ENCODE data around the gene BCAT1. TPM values are rescaled to one million over a fixed set of nuclear protein-coding genes. Genes with fewer than 3 reads are reported as not detected.
"Not testable (repeated sequence)": the region's sequence is repeated elsewhere in the genome, so short reads cannot be mapped to it uniquely, and the experiment has no call there.

BCAT1 gene
- polyA plus RNA-seq, 4 donors, result 45.8 to 60.8 (median 55.3) TPM

- no peak for DNase-seq (ENCODE audit: low read depth in 4 of 4, low spot score in 3 of 4)
Measured at GRCh38 chr12:24822121-24822899, 126.6 kb downstream of the BCAT1 start.

- no peak for DNase-seq (ENCODE audit: low read depth in 4 of 4, low spot score in 3 of 4)
Measured at GRCh38 chr12:24821691-24822090, 127.2 kb downstream of the BCAT1 start.

DNA sequence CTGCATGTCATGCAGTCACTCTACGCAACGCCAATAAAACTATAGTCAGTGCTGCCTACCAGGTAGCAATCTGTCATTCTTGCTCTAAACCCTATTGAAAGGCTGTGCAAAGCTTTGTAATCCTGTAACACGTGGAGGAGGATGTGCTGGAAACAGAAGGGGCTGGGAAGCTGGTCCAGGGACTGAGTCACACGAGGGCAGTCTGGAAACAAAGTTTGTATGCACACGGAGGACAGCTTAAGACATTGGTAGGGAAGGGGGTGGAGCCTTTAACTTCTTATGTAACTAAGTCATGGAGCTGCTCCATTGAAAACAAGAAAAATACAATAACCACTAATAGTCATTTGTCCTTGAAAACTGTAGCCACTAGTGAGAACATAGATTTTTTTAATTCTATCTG is 128.0 kb downstream of the BCAT1 start:
- DNase-seq (ENCODE audit: low read depth in 4 of 4, low spot score in 3 of 4), result no peak

GRCh38 chr12:24818351-24818750 is 130.6 kb downstream of the BCAT1 start:
- DNase-seq (ENCODE audit: low read depth in 4 of 4, low spot score in 3 of 4), result no peak

DNA sequence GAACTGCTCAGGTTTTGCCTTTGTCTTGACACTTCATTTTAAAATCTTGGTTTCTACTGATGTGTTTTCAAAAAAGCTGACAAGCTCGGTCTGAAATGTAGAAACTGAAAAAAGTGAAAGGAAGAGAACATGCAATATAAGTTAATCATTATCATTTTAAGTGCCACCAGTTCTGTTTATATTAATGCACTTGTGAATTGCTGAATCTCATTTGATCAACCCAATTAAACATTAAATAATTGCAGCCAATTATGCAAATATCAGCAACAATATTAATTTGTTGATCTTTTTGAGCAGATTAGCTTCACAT is 133.8 kb downstream of the BCAT1 start:
- no peak for DNase-seq (ENCODE audit: low read depth in 4 of 4, low spot score in 3 of 4)

DNA sequence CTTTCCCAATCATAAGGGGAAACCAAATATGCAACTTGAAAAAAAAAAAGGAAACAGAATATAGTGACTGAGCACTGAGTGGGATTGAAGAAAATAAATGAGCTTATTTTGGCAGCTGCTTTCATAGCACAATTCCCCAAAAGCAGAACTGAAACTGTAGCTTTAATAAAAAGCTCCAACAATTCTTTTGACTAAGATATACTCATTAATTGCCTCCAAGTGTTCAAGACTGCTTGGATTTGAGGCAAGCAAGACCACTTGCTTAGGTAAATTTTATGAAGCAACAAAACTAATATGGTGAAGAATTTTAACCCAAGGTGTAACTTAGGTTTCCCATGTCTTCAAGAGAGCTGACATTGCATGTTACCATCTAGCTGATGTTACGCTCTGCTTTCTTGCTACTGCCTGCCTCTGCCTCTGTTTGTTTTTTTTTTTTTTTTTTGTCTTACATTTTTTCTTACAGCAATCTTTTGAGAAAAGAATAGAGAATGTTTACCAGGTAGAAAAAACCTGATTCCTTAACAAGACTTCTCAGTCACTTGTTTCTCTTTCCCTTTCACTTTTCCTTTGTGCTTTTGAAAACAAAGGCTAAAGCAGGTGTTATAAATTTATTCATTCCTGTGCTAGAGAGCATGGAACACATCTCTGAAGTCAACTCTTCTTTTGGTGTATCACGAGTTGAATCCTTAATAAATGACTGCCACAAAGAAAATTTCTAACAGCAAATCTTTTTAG is 134.4 kb downstream of the BCAT1 start:
- DNase-seq (ENCODE audit: low read depth in 4 of 4, low spot score in 3 of 4), result no peak

GRCh38 chr12:24810378-24810777 is 138.5 kb downstream of the BCAT1 start:
- no peak for DNase-seq (ENCODE audit: low read depth in 4 of 4, low spot score in 3 of 4)

DNA sequence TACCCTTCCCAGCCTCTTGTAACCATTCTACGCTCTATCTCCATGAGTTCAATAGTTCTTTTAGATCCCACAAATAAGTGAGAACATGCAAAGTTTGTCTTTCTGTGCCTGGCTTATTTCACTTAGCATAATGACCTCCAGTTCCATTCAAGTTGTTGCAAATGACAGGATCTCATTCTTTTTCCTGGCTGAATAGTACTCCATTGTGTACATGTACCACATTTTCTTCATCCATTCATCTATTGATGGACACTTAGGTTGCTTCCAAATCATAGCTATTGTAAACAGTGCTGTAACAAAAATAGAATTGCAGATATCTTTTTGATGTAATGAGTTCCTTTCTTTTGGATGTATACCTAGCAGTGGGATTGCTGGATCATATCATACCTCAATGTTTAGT is 139.6 kb downstream of the BCAT1 start:
- DNase-seq (ENCODE audit: low read depth in 4 of 4, low spot score in 3 of 4), result not testable (repeated sequence)

DNA sequence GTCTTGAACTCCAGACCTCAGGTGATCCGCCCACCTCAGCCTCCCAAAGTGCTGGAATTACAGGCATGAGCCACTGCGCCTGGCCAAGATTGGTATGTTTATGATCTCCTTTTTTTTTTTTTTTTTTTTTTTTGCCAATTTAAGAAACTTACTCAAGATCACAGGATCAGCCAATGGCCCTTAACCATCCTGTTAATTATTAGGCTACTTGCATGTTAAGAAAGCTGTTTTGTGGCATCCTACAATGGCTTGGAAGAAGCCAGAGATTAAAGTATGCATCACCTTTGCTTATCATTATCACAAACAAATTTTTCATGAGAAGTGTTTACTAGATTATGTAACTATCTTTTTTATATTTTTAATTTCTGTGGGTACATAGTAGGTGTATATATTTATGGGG is 140.2 kb downstream of the BCAT1 start:
- no peak for DNase-seq (ENCODE audit: low read depth in 4 of 4, low spot score in 3 of 4)

GRCh38 chr12:24806386-24806785 is 142.5 kb downstream of the BCAT1 start:
- no peak for DNase-seq (ENCODE audit: low read depth in 4 of 4, low spot score in 3 of 4)

- no peak for DNase-seq (ENCODE audit: low read depth in 4 of 4, low spot score in 3 of 4)
Measured at GRCh38 chr12:24803430-24804245, 145.3 kb downstream of the BCAT1 start.

- DNase-seq (ENCODE audit: low read depth in 4 of 4, low spot score in 3 of 4), result no peak
Measured at GRCh38 chr12:24798335-24798734, 150.6 kb downstream of the BCAT1 start.

- no peak for DNase-seq (ENCODE audit: low read depth in 4 of 4, low spot score in 3 of 4)
Measured at GRCh38 chr12:24797901-24798300, 151.0 kb downstream of the BCAT1 start.

GRCh38 chr12:24796876-24797275 is 152.0 kb downstream of the BCAT1 start:
- no peak for DNase-seq (ENCODE audit: low read depth in 4 of 4, low spot score in 3 of 4)

DNA sequence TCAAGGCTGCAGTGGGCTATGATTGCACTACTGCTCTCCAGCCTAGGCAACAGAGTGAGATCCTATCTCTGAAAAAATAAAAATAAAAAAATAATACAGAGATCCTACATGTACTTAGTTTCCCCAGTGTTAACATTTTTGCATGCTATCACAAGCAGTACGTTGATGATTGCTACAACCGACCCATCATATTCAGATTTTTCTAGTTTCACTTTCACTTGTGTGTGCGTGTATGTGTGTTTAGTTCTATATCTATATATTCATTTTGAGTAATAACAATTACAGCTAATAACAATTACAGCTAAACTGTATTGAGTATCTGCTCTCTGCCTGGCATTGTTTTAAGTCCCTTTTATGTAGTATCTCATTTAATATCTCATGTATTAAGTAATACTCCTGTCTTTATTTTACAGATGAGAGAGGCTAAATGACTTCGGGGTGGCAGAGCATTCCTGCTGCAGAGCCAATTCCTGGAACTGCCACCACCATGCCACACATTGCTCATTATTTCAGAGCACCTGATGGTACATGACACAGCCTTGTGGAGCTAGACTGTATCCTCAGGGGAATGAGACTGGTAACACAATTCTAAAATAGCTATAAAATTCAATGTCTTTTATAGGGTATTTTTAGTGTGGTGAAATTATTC is 153.1 kb downstream of the BCAT1 start:
- DNase-seq (ENCODE audit: low read depth in 4 of 4, low spot score in 3 of 4), result no peak

GRCh38 chr12:24791622-24792021 is 157.3 kb downstream of the BCAT1 start:
- DNase-seq (ENCODE audit: low read depth in 4 of 4, low spot score in 3 of 4), result no peak

DNA sequence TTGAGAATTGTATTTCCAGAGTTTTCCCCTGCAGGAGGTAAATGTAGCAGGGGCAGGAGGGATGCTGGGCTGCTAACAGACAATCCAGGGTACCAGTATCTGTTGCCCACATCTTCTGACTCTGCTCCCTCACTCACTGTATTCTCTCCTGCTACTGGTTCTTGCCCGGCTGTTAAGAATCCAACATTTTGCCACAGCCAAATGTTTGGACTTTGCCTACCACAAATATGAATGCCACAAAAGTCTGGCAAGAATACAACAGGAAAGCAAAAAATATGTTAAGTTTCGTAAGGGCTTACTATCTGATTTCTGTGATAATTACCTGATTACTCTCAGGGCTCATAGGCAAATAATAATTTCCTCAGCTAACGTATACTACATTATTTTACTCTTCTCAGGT is 160.0 kb downstream of the BCAT1 start:
- no peak for DNase-seq (ENCODE audit: low read depth in 4 of 4, low spot score in 3 of 4)

GRCh38 chr12:24780697-24781368 is 168.1 kb downstream of the BCAT1 start:
- DNase-seq (ENCODE audit: low read depth in 4 of 4, low spot score in 3 of 4), result no peak

DNA sequence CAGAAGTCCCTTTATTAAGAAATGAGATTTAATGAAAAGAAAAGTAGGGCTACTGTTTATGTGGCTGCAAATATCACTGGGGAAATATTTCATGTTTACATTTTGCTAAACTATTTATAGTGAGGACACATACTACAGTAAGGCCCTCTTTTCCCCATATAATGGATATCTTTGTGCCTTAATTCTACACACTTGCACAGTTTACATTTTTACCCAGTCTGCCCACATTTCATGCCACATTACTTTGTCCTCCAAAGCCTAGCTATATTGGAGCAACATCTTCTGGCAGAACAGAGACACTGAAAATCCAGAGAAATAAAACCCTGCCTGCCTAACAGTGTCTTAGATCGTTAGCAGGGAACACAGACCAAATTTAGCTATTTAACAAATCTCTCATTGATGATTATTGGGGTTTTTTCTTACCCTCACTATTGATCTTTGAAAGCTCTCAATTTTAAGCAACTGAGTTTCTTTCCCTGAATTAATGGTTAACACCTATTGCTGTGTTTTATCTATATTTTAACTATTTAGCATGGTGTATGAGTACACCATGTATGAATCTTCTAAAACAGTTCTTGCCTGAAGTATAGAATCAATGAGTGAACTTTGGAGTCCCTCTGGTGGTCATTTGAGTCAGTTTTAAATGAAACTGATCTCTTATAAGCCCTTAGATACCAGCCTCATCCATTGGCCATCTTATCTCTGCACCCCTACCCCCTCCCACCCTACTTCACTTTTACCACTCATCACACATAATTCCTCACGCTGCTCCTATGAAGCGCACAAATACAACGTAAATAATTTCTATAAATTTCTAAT is 170.2 kb downstream of the BCAT1 start:
- peak in 2 of 4 donors; percentile 25 to 33 for DNase-seq (ENCODE audit: low read depth in 4 of 4, low spot score in 3 of 4)

GRCh38 chr12:24777359-24777758 is 171.5 kb downstream of the BCAT1 start:
- no peak for DNase-seq (ENCODE audit: low read depth in 4 of 4, low spot score in 3 of 4)
